ENCODE measurements around the gene ORMDL3. TPM values are rescaled to one million over a fixed set of nuclear protein-coding genes. Genes with fewer than 3 reads are reported as not detected.

The ORMDL3 gene
- polyA plus RNA-seq, 1 donor from 2014 or later, result 90.1 TPM

DNA sequence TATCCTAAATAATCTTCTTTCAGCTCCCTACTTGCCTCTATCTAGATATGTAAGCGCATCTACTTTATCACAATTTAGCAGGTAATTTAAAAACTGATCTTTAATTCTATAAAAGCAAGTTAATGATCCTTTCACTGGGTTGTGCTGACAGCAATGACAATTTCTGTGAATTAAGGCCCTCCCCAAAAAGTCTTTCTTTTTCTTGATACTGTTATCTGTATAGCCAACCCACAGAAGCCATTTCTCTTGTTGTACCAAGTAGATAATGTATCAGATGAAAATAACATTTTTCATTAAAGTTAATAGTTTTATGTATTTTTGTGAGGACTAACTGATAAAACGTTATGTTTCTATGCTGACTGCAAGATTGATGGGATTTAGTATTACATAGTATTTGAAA, 55.6 kb downstream of the ORMDL3 start:
- Histone ChIP-seq H2AFZ (ENCODE audit: low read depth, low read length) (no peak overlapping the region), H3K9me3 (ENCODE audit: low read length) (no peaks in the 10 kb centered on the region), H3F3A (ENCODE audit: insufficient read depth, low read length, poor library complexity, severe bottlenecking) (no peaks in the 10 kb centered on the region), H3K79me2 (replicated peaks; ENCODE audit: insufficient read depth, low read length) (no peaks in the 10 kb centered on the region), H3K9ac (ENCODE audit: low read length) (no peak overlapping the region), H3K36me3 (ENCODE audit: insufficient read depth, low read length) (no peaks in the 10 kb centered on the region), H4K20me1 (ENCODE audit: insufficient read depth) (no peaks in the 10 kb centered on the region), H3K4me2 (ENCODE audit: low read length) (no peak overlapping the region), H3K27ac (ENCODE audit: low read length) (no peak overlapping the region), H3K27me3 (ENCODE audit: insufficient read depth, low read depth, low read length) (peaks cover 4% of the 10 kb centered on the region), H3K9me2 (ENCODE audit: insufficient read depth, low read length) (no peaks in the 10 kb centered on the region), H3K4me3 (ENCODE audit: low read length) (no peak overlapping the region)
- TF ChIP-seq SMC3 (conservative IDR thresholded peaks at IDR 0.05; ENCODE audit: poor library complexity), result no peak
- TF ChIP-seq, protein P1, sequence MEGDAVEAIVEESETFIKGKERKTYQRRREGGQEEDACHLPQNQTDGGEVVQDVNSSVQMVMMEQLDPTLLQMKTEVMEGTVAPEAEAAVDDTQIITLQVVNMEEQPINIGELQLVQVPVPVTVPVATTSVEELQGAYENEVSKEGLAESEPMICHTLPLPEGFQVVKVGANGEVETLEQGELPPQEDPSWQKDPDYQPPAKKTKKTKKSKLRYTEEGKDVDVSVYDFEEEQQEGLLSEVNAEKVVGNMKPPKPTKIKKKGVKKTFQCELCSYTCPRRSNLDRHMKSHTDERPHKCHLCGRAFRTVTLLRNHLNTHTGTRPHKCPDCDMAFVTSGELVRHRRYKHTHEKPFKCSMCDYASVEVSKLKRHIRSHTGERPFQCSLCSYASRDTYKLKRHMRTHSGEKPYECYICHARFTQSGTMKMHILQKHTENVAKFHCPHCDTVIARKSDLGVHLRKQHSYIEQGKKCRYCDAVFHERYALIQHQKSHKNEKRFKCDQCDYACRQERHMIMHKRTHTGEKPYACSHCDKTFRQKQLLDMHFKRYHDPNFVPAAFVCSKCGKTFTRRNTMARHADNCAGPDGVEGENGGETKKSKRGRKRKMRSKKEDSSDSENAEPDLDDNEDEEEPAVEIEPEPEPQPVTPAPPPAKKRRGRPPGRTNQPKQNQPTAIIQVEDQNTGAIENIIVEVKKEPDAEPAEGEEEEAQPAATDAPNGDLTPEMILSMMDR (IDR thresholded peaks at IDR 0.05; ENCODE audit: poor library complexity, severe bottlenecking), result no peak
- no peak for TF ChIP-seq TAF1 (IDR thresholded peaks at IDR 0.05; ENCODE audit: low read depth)
- TF ChIP-seq MXI1 (conservative IDR thresholded peaks at IDR 0.05; ENCODE audit: poor library complexity, severe bottlenecking), result no peak
- TF ChIP-seq, protein P2, sequence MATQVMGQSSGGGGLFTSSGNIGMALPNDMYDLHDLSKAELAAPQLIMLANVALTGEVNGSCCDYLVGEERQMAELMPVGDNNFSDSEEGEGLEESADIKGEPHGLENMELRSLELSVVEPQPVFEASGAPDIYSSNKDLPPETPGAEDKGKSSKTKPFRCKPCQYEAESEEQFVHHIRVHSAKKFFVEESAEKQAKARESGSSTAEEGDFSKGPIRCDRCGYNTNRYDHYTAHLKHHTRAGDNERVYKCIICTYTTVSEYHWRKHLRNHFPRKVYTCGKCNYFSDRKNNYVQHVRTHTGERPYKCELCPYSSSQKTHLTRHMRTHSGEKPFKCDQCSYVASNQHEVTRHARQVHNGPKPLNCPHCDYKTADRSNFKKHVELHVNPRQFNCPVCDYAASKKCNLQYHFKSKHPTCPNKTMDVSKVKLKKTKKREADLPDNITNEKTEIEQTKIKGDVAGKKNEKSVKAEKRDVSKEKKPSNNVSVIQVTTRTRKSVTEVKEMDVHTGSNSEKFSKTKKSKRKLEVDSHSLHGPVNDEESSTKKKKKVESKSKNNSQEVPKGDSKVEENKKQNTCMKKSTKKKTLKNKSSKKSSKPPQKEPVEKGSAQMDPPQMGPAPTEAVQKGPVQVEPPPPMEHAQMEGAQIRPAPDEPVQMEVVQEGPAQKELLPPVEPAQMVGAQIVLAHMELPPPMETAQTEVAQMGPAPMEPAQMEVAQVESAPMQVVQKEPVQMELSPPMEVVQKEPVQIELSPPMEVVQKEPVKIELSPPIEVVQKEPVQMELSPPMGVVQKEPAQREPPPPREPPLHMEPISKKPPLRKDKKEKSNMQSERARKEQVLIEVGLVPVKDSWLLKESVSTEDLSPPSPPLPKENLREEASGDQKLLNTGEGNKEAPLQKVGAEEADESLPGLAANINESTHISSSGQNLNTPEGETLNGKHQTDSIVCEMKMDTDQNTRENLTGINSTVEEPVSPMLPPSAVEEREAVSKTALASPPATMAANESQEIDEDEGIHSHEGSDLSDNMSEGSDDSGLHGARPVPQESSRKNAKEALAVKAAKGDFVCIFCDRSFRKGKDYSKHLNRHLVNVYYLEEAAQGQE (IDR thresholded peaks at IDR 0.05; ENCODE audit: borderline replicate concordance), result no peak
- TF ChIP-seq POLR2AphosphoS5 (IDR thresholded peaks at IDR 0.05), result no peak
- no peak for TF ChIP-seq EP300 (conservative IDR thresholded peaks at IDR 0.05; ENCODE audit: poor library complexity, severe bottlenecking)
- no peak for TF ChIP-seq EZH2 (IDR thresholded peaks at IDR 0.05; ENCODE audit: borderline replicate concordance, insufficient read depth, low read length, poor library complexity, severe bottlenecking)
- no peak for TF ChIP-seq RAD21 (conservative IDR thresholded peaks at IDR 0.05)

Other genes starting within 250 kb of the ORMDL3 start
- gene PGAP3, start 239.5 kb downstream of the ORMDL3 start, polyA plus RNA-seq, result 27.2 and 30.7 TPM in 2 replicates
- 8.7 and 16.0 TPM in 2 replicates for gene ERBB2, start 227.5 kb downstream of the ORMDL3 start, polyA plus RNA-seq
- 104 and 106 TPM in 2 replicates for gene MIEN1, start 197.1 kb downstream of the ORMDL3 start, polyA plus RNA-seq
- not detected in 2 replicates for gene GRB7, start 189.7 kb downstream of the ORMDL3 start, polyA plus RNA-seq
- not detected in 2 replicates for gene IKZF3, start 63.3 kb downstream of the ORMDL3 start, polyA plus RNA-seq
- gene ZPBP2, start 59.4 kb downstream of the ORMDL3 start, polyA plus RNA-seq, result not detected in 2 replicates
- 22.7 and 40.2 TPM in 2 replicates for gene GSDMB, start 9.0 kb downstream of the ORMDL3 start, polyA plus RNA-seq
- not detected in 2 replicates for gene LRRC3C, start 131 bp upstream of the ORMDL3 start, polyA plus RNA-seq
- not detected in 2 replicates for gene GSDMA, start 35.4 kb upstream of the ORMDL3 start, polyA plus RNA-seq
- 117 and 139 TPM in 2 replicates for gene PSMD3, start 53.2 kb upstream of the ORMDL3 start, polyA plus RNA-seq
- gene CSF3, start 87.8 kb upstream of the ORMDL3 start, polyA plus RNA-seq, result 0.32 TPM in 1 of 2 replicates, not detected in the other
- gene MED24, start 126.8 kb upstream of the ORMDL3 start, polyA plus RNA-seq, result 159 and 161 TPM in 2 replicates
- 97.2 and 111 TPM in 2 replicates for gene THRA, start 135.4 kb upstream of the ORMDL3 start, polyA plus RNA-seq
- 0.73 TPM in 1 of 2 replicates, not detected in the other for gene NR1D1, start 173.0 kb upstream of the ORMDL3 start, polyA plus RNA-seq
- 118 and 137 TPM in 2 replicates for gene MSL1, start 194.4 kb upstream of the ORMDL3 start, polyA plus RNA-seq
- 50.6 and 52.3 TPM in 2 replicates for gene CASC3, start 212.9 kb upstream of the ORMDL3 start, polyA plus RNA-seq
- 15.5 and 15.6 TPM in 2 replicates for gene RAPGEFL1, start 249.9 kb upstream of the ORMDL3 start, polyA plus RNA-seq